Duodenal mucosa (tissue), 2 donors: Measurements from ENCODE around the gene PRRT1.

ENCODE experiments used
- H3K27ac ChIP-seq: one replicate; pipeline ENCODE4 v1.7.0; 2013; ENCODE audit warnings: low read depth, low read length
- H3K27me3 ChIP-seq, 2 donors: one replicate each; pipeline ENCODE4 v1.7.0; 2013; ENCODE audit warnings: low read length in 2 of 2, control low read depth in 1 of 2; ENCODE audit not compliant: insufficient read depth in 2 of 2, control insufficient read depth in 1 of 2
- H3K36me3 ChIP-seq, 2 donors: one replicate each; pipeline ENCODE4 v1.7.0; 2013; ENCODE audit warnings: low read length in 2 of 2, control low read depth in 1 of 2; ENCODE audit not compliant: insufficient read depth in 2 of 2, control insufficient read depth in 1 of 2
- H3K4me1 ChIP-seq, 2 donors: one replicate each; pipeline ENCODE4 v1.7.0; 2013; ENCODE audit warnings: low read length in 2 of 2, control low read depth in 1 of 2; ENCODE audit not compliant: insufficient read depth in 2 of 2, control insufficient read depth in 1 of 2
- H3K4me3 ChIP-seq, 2 donors: one replicate each; pipeline ENCODE4 v1.7.0; 2013; ENCODE audit warnings: low read length in 2 of 2, low read depth in 1 of 2
- H3K9ac ChIP-seq, 2 donors: one replicate each; pipeline ENCODE4 v1.7.0; 2013; ENCODE audit warnings: low read length in 2 of 2, low read depth in 1 of 2
- H3K9me3 ChIP-seq, 2 donors: one replicate each; pipeline ENCODE4 v1.7.0; 2013; ENCODE audit warnings: low read length in 2 of 2, control low read depth in 1 of 2; ENCODE audit not compliant: control insufficient read depth in 1 of 2

Gene PRRT1

DNA sequence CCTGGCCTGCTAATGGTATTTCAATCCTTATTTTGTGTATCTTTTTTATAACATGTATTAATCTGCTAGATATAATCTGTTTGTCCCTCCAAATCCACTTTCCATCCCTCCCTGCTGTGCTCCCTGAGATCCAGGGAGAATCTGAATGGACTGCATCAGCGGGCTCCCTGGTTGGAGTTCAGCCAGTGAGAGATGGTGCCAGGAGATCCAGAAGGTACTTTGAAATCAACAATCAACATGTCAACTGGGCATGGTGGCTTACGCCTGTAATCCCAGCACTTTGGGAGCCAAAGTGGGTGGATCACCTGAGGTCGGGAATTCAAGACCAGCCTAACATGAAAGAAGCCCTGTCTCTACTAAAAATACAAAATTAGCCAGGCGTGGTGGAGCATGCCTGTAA, 28.1 kb downstream of the PRRT1 start:
- no peak overlapping the region for H3K9ac ChIP-seq
- H3K27ac ChIP-seq = no peak overlapping the region
- peaks cover 27 to 51% of the 10 kb centered on the region in 2 donors for H3K36me3 ChIP-seq
- H3K27me3 ChIP-seq = no peaks in the 10 kb centered on the region
- peaks cover 13 to 23% of the 10 kb centered on the region in 2 donors for H3K4me1 ChIP-seq
- H3K4me3 ChIP-seq = no peak overlapping the region
- H3K9me3 ChIP-seq = no peaks in the 10 kb centered on the region

DNA sequence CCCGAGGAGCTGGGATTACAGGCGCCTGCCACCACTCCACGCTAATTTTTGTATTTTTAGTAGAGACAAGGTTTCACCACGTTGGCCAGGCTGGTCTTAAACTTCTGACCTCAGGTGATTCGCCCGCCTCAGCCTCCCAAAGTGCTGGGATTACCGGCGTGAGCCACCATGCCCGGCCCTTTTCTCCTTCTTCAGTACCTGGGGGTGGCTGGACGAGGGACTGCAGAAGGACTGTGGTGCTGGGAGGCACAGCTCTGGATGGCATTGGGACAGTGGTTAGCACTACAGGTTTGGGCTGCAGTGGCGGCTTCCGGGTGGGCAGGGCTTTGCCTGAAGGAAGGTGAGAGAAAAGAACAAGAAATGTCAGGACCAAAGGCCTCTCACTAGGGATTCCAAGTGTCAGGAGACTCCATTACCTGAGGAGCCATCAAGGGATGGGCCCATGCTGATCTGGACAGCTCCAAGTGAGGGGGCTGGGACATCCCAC, 31.1 kb downstream of the PRRT1 start:
- Histone ChIP-seq H3K36me3 (peaks cover 42 to 73% of the 10 kb centered on the region in 2 donors), H3K9ac (no peak overlapping the region), H3K4me3 (no peak overlapping the region), H3K9me3 (no peaks in the 10 kb centered on the region), H3K27ac (no peak overlapping the region), H3K4me1 (peaks cover 0 to 13% of the 10 kb centered on the region in 2 donors), H3K27me3 (no peaks in the 10 kb centered on the region)

DNA sequence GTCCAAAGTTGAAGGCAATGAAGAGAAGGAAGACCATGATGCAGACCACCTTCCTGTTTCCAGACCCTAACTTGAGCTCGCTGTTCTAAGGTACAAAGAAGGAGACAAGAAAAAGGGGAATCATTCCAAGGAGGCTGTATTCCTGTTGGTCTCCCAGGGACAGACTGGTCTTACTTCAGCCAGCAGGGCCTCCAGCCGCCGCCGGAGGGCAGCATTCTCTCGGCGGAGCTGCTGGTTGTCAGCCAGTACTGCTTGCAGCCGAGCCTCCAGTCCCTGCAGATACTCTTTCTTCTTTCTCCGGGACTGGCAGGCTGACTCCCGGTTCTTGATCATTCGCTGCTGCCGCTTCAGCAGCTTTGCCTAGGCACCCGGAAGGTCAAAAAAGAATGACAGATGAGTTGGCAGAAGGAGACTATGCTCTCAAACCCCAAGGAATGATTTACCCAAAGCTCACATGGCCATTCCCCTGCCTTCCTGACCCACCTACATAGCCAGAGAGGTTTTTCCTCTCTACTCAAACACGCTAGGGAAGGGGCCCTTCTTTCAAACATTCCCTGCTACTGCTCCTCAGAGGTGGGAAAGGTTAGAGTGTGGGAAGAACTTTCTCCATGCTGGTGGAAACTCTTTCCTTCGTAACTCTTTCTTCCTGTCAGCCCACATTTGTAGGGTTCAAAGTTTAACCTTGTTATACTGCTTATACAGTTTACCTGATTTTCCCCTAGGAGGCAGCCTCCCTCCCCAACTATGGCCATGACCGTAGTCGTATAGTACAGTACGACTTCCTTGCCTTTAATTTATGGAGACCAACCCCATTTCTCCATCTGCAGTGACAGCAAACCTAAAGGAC, 32.7 kb downstream of the PRRT1 start:
- peak overlapping the region; percentile 43 for H3K27ac ChIP-seq
- peak overlapping the region; percentile 40 to 45 for H3K9ac ChIP-seq
- H3K4me3 ChIP-seq = peak overlapping the region in 1 of 2 donors; percentile 65
- no peaks in the 10 kb centered on the region for H3K27me3 ChIP-seq
- peaks cover 0 to 13% of the 10 kb centered on the region in 2 donors for H3K4me1 ChIP-seq
- H3K36me3 ChIP-seq = peaks cover 45 to 71% of the 10 kb centered on the region in 2 donors
- no peaks in the 10 kb centered on the region for H3K9me3 ChIP-seq

DNA sequence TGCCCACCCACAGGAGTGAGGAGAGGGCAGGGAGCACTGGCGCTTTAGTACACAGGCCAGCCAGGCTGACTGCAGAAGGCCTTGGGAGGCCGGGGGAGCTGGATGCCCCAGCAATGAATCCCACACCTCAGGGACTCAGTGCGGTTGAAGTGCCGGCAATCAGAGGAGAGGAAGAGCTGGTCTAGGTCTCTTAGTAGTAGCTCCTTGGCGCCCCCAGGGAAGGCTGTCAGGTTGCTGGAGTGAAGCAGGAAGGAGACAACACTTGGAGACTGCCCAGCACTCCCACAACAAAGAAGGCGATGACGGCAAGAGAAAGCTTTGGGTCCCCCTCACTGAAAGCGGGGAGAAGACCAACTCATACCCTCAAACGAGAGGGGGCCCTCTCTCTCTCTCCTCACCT, 34.3 kb downstream of the PRRT1 start:
- peaks cover 45 to 60% of the 10 kb centered on the region in 2 donors for H3K36me3 ChIP-seq
- no peaks in the 10 kb centered on the region for H3K27me3 ChIP-seq
- H3K9me3 ChIP-seq = no peaks in the 10 kb centered on the region
- no peak overlapping the region for H3K9ac ChIP-seq
- peaks cover 9 to 19% of the 10 kb centered on the region in 2 donors for H3K4me1 ChIP-seq
- no peak overlapping the region for H3K27ac ChIP-seq
- no peak overlapping the region for H3K4me3 ChIP-seq

DNA sequence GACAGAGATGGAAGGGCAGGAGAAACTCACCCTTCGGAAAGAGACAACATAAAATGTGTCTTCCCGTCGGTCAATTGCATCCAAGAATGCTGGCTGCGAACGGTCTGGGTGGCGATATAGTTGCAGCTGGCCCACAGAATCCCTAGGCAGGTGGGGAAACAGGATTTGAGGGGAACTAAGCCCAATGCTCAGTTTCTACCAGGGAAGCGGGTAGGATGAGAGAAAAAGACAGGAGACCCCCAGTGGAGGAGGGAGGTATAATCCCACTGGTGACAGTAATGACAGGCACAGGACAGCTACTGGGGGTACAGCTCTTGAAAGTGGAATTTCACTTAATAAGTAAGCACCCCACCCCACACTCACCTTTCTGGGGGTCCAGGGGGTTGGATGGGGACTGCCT, 35.1 kb downstream of the PRRT1 start:
- Histone ChIP-seq H3K4me3 (no peak overlapping the region), H3K9ac (no peak overlapping the region), H3K4me1 (peaks cover 9 to 19% of the 10 kb centered on the region in 2 donors), H3K27ac (no peak overlapping the region), H3K9me3 (no peaks in the 10 kb centered on the region), H3K36me3 (peaks cover 40 to 54% of the 10 kb centered on the region in 2 donors), H3K27me3 (no peaks in the 10 kb centered on the region)

DNA sequence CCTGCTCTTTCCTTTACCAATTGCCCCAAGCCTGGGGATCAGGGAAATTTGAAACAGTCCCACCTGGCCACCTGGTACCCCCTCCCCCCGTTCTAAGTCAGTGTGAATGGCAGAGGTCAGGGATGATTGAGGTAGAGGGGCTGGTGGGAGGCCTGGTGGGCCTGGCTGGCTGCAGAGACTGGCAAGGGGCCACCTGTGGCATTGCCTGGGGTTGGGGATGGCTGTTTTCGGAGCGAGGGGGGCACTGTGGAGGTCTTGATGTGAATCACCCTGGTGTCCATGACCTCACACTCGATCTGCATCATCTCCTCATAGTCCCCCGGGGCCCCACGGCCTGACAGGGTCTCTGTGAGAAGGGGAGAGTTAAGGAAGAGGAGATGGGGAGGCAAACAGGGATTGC, 36.1 kb downstream of the PRRT1 start:
- H3K27ac ChIP-seq = no peak overlapping the region
- H3K4me3 ChIP-seq = no peak overlapping the region
- no peaks in the 10 kb centered on the region for H3K27me3 ChIP-seq
- no peak overlapping the region for H3K9ac ChIP-seq
- peaks cover 30 to 43% of the 10 kb centered on the region in 2 donors for H3K36me3 ChIP-seq
- H3K4me1 ChIP-seq = peaks cover 12 to 25% of the 10 kb centered on the region in 2 donors
- H3K9me3 ChIP-seq = no peaks in the 10 kb centered on the region

DNA sequence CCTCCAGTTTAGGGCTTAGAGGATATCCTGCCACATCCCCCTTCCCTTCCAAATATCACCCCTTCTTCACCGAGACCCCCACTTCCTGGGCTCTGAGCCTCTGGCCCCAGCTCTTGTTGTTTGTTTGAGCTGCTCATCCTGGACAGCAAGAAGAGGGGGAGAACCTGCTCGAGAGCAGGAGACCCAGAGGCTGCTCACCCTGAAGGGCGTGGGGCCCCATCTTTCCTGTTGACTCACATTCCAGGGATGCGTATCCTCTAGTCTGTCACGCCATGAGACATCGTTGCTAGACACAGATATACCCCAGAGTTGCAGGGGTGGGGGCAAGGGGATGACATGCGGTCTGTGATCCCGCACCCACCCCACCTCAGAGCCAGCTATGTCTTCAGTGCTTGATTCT, 36.9 kb downstream of the PRRT1 start:
- Histone ChIP-seq H3K9ac (no peak overlapping the region), H3K36me3 (peaks cover 28 to 39% of the 10 kb centered on the region in 2 donors), H3K4me1 (peaks cover 19 to 31% of the 10 kb centered on the region in 2 donors), H3K27me3 (no peaks in the 10 kb centered on the region), H3K27ac (no peak overlapping the region), H3K4me3 (no peak overlapping the region), H3K9me3 (no peaks in the 10 kb centered on the region)

DNA sequence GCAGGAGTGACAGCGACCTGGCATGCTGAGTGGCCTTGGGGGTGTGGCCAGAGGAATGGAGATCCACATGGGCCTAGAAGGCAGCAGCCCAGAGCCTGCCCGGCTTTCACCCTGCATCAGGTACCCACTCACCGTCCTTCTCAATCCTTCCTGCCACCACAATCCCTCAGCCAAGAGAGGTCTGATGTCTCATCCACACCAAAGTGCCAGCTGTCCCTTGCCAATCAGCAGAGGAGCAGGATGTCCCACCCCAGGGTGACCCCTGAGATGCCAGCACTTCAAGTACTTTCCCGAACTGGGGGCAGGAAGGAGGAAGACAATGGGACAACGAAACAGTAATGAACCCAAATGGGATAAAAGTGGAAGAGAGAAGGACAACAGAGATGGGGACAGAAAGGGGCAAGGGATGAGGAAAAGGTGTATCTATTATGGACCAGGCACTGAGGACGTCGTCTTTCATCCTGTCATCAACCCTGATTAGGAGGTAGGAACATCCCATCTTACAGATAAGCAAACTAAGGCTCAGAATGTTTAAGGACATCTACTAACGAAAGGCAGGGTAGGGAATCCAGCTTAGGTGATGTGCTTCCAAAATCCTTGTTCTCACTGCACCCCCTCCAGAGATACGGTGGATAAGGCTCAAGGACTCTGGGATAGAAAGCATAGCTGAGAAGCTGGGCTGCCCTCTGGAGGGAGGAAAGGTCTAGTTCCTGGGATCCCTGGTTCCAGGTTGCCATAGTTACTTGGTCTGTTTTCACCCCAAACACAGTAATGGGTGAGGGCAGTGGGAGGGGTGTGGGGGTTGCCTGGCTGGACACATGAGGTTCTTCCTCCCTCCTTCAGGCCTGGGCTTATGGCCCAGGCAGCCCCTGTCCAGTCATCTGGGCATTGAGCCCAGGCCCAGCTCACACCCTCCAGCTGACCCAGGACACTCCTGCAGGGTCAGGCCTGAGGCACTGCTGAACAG, 38.1 kb downstream of the PRRT1 start:
- Histone ChIP-seq H3K4me3 (no peak overlapping the region), H3K36me3 (peaks cover 24 to 35% of the 10 kb centered on the region in 2 donors), H3K9ac (peak overlapping the region; percentile 26 to 32), H3K27me3 (no peaks in the 10 kb centered on the region), H3K9me3 (no peaks in the 10 kb centered on the region), H3K4me1 (peaks cover 27% of the 10 kb centered on the region in 2 donors), H3K27ac (no peak overlapping the region)

DNA sequence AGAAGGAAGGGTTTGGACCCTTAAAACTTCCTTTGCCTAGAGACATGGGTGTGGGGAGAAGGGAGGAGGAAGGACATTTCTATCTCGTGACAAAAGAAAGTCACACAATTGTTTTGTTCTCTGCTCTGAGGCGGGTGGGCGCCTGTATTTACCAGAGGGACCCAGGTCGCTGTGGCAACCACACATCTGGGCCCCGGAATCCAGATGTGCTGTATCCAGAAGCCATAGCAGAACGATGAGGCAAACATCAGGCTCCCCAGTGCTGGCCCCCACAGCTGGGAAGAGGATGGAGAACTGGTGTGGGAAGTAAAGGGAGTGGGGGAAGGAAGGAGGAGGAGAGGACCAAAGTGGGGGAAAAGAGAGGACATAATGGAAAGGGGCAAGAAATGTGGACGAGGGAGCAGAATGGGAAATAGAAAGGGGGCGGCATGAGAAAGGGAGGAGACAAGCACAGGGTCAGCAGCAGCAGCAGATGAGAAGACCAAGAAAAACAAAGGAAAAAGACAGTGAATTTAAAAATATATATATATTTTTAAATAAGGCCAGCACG, 39.2 kb downstream of the PRRT1 start:
- H3K27ac ChIP-seq = no peak overlapping the region
- H3K36me3 ChIP-seq = peaks cover 20 to 25% of the 10 kb centered on the region in 2 donors
- H3K9me3 ChIP-seq = no peaks in the 10 kb centered on the region
- no peak overlapping the region for H3K9ac ChIP-seq
- H3K27me3 ChIP-seq = no peaks in the 10 kb centered on the region
- no peak overlapping the region for H3K4me3 ChIP-seq
- H3K4me1 ChIP-seq = peaks cover 34 to 37% of the 10 kb centered on the region in 2 donors
